Central memory CD4-positive, alpha-beta T cell (primary cell): ENCODE measurements around the gene EIF2B2.
A peak's percentile ranks its signal among the peaks of the same experiment; 100 is the strongest.

Experiments used
- DNase-seq: peaks from one replicate; pipeline ENCODE4 v3.0.0; 2022
- total RNA-seq, 3 experiments: gene quantifications; one replicate each; lab custom pipeline; 2026; lab: John Stamatoyannopoulos, UW

EIF2B2 gene
- total RNA-seq, result 19.9 to 49.0 (median 23.1) reads per million in 3 experiments

DNA sequence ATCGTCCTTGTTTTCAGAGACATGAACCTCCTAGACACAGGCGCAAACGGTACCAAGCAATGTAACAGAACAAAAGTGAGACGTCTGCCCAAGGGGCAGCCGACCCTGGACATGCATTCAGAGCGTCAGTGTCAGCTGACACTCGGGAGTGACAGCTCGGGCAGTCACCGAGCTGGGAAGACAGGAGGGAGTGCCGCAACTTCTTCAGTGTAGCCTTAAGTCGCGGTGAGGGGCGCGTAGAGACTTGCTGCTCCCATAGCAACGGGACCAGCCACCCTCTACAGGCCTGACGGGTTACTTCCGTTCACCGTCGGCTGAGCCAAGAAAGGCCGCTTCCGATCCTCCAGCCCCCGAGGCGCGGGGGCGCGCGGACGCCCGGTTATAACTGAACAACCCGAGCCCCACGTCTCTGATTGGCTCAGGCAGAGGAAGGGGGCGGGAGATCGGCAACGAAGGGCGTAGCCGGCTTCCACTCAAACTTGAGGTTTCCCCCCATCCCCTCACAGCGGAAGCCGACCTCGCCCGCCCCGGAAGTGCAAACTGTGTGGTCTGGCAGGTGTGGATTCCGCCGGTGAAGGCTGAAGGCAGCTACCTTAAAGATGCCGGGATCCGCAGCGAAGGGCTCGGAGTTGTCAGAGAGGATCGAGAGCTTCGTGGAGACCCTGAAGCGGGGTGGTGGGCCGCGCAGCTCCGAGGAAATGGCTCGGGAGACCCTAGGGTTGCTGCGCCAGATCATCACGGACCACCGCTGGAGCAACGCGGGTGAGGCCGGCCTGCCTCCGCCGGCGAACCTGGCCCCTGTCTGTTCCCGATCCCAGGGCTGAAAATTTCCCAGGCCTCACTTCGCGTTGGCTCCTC lies at the start of gene EIF2B2:
Gene EIF2B2, plus strand, starts transcription at position 530 of the 858 bp plus-strand sequence. Its CDS starts 70 bp downstream, at position 600.
- DNase-seq, result peak; percentile 99

- DNase-seq, result no peak
Measured at GRCh38 chr14:74953686-74954085, 49.0 kb upstream of the EIF2B2 start.

- DNase-seq, result no peak
Measured at GRCh38 chr14:74954232-74954946, 48.3 kb upstream of the EIF2B2 start.

DNA sequence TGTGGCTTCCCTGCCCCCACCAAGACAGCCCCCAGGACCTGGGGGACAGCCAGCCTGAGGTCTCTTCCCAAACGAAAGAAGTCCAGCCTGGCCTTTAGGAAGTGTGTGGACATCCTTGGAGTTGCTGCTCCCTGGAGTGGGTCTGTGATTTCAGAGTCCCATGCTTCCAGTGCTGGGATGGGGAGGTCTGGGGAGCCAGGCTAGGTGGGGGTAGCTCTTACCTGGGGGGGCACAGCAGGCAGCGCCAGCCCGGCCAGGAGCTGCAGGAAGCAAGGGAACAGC lies 47.8 kb upstream of the EIF2B2 start:
- DNase-seq, result no peak

GRCh38 chr14:74955229-74956026 lies 47.3 kb upstream of the EIF2B2 start, which contains the start of gene PGF:
PGF (minus strand) TSS chr14:74955597; CDS start chr14:74955242, 355 bp downstream.
- DNase-seq, result peak; percentile 18

- DNase-seq, result no peak
Measured at GRCh38 chr14:74956027-74956279, 46.8 kb upstream of the EIF2B2 start.

DNA sequence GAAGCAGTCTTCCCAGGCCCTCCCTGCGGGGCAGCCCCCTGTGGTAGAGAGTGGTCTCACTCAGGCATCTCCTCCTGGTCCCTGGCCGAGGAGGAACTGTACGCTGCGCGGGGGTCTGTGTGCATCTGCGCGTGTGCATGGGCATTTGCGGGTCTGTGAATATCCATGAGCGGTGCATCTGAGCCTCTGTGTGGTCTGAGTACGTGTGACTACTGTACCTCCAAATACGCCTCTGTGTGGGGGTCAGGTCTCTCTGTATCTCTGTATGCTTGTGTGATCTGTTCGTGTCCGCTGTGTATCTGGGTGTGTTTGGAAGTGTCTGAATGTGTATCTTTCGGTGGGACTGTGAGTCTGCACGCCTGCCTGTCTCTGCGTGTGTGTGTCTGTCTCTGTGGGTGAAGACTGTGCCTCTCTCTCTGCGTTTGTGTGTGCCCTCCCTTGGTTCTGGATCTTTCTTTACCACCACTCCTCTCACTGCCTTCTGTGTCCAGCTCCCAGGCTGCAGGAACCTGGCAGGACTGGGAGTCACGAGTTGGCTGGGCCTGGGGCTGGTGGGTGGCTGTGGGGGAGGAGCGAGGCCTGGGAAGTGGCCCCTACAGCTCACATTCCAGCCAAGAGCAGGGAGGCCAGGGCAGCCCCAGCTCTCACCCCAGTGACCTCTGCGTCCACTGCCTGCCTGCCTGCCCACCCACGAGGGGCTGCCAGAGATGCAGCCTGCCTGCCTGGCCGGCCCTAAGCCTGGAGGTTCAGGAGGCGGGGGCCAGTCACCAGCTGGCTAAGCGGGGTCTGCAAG lies 46.2 kb upstream of the EIF2B2 start:
- DNase-seq, result no peak

DNA sequence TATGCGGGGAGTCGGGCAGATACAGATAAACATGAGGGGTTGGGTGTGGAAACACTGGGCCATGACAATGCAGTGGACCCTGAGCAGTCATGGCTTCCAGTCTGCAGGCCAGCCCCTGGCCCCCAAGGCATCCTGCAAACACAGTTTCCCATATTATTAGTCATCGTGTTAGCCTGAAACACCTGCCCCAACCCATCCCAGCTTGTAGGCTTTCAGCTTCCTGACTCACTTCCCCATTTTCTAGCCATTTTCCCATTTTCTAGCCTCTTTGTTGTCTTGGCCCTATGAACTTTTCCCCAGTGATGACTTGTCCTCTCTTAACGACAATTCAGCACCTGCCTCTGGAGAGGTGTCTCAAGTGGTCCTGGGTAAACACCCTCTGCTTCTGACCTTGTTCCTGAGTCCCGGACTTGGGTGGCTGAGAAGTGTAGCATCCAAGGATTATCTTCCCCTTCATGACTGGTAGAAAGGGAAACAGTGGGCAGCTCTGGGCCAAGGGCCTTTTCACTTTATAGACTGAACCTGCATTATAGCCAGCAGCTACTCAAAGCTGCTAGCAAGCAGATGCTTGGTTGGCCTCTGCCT lies 43.0 kb upstream of the EIF2B2 start:
- no peak for DNase-seq

DNA sequence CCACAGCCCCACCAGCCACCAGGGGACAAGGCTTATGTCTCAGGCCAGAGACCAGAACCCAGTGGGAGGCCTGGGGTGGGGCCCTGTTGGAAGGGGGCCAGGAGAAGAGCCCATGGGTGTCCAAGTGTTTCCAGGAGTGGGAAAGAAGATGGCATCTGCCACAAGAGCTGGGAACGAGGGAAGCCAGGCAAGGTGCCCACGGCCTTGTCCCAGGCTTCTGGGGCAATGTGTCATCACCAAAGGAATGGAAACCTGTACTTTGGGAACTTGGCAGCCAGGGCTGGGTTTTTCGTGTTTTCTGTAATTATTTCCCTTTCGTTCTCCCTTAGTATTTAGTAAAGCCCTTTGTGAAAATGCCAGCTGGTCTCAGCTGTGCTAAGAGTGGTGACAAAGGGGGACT lies 42.0 kb upstream of the EIF2B2 start:
- DNase-seq, result no peak

GRCh38 chr14:74961238-74961911 lies 41.3 kb upstream of the EIF2B2 start:
- no peak for DNase-seq

DNA sequence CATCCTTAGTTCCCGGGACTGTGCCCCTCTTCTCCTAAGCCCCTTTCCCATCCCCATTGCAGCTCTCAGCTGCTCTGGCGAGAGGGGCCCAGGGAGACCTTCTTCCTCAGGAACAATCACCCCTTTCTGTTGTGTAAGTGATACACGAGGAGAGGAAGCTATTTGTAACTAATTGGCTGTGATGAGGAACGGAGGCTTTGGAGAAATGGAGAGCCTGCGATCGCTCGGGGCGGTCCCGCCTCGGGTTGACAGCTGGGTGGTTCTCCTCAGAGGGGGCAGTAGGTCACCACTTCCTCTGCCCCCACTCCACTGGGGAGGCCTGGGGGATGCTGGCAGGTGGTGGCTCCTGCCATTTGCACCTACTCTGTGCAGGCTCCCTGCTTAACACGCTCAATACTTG lies 40.7 kb upstream of the EIF2B2 start:
- DNase-seq, result no peak

DNA sequence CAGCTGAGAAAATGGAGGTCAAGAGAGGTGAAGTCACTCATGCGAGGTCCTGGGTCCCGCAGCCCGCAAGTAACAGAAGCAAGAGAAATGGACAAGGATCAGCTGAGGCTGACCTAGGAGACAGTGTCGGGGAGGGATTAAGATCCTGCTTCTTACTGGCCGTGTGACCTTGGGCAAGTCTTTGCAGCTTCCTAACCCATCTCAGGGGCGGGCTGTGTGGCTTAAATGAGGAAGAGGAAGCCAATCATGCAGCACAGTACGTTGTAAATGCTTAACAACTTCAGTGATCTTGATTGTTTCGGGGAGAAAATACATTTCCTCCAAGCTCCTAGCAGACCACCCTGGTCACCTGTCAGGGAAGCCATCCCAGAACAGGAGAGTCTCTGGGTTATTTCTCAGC lies 40.2 kb upstream of the EIF2B2 start:
- no peak for DNase-seq

DNA sequence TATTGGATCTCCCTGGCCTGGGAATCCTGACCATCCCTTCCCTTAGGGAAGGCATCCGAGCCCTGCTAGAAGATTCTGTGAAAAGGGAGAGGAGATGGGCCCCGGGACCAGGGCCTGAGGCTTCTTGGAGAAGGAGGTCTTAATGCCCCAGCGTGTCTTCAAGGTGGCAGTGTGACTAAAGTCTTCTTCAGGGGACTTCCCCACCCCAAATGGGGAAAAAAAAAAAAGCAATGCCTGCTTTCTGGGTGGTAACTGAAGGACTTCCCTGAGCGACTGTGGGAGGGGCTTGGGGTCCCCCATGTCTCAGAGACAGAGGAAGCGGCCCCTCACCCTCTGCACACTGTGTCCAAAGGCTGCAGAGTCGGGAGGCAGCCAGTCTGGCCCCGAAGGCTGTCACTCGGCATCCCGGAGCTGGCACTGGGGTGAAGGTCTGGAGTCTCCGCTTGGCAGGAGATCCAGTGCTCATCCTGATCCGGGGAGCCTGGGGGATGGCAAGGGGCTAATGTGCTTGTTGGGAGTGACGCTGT lies 39.5 kb upstream of the EIF2B2 start:
- no peak for DNase-seq

DNA sequence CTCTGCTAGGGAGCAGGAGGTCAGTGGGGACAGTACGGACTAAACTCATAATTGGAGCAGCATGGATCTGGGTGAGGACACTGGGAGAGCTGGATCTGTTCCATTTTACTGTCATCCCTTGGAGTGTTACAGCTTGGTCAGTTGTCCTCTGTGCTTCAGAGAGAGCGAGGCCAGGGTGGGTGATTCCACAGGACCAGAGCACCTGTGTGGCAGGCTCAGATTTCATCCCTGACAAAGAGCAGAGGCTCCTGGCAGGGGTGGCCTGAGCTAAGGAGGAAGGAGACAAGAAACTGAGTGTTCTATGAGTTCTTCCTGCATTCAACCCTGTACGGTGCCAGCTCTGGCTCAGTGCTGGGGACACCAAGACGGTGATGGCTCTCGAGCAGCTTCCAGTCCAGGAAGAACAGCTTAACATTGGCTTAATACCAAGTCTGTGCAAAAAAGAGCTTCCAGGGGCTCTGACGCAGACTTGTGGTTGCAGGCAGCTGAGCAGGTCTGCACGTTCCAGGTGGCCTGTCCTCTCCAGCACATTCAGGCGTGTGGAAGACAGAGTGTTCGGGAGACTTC lies 38.9 kb upstream of the EIF2B2 start:
- no peak for DNase-seq

DNA sequence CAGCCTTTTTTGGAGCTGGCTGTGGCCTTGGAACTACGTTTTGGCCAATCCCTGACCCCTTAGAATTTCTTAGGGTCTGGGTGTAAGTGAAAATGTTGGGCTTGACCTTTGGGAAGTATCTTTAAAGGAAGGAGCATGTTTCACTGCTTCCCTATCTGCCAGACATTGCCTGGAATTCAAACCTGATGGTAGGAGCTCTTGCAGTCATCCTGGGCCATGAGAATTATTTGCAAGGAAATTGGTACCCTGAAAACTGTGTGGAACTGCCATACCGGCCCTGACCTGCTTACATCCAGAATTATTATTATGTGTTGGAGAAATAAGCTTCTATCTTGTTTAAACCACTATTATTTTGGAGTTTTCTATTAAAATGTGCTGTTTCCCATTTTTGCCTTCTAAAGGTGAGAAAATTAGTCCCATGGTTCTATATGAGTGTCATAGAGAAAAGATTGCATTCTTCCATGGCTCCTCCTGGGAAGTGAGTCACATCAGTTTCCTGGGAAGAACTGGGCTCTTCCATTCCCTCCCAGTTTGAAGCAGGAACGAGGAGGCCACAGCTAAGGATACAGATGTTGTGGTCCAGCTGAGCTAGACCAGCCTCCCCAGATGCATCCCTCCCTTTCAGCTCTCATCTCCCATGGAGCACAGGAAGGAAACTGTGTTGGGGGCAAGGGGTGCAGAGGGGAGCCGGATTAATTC lies 37.8 kb upstream of the EIF2B2 start:
- DNase-seq, result no peak

GRCh38 chr14:74965486-74966153 lies 37.1 kb upstream of the EIF2B2 start:
- DNase-seq, result no peak

GRCh38 chr14:74968811-74969210 lies 33.9 kb upstream of the EIF2B2 start:
- DNase-seq, result no peak

- DNase-seq, result no peak
Measured at GRCh38 chr14:74973003-74973653, 29.6 kb upstream of the EIF2B2 start.

GRCh38 chr14:74973905-74974363 lies 28.8 kb upstream of the EIF2B2 start:
- no peak for DNase-seq
